Breast epithelium (tissue), 4 donors: ENCODE measurements around the gene KRTAP5-7. TPM values are rescaled to one million over a fixed set of nuclear protein-coding genes. Genes with fewer than 3 reads are reported as not detected.
"Not testable (repeated sequence)": the region's sequence is repeated elsewhere in the genome, so short reads cannot be mapped to it uniquely, and the experiment has no call there.

Experiments
- DNase-seq, 2 donors: peaks; one replicate each; pipeline ENCODE4 v3.0.0-alpha.2; 2019; ENCODE audit warnings: low spot score in 2 of 2
- H3K27ac ChIP-seq, 2 donors: fragments of 200-600 bp; sonication (generic) in 1 of 2; one replicate each; pipeline ENCODE4 v1.5.1; 2016 to 2019; ENCODE audit warnings: mild to moderate bottlenecking in 1 of 2
- H3K27me3 ChIP-seq, 2 donors: fragments of 200-600 bp; sonication (generic) in 1 of 2; one replicate each; pipeline versions ENCODE4 v1.5.1 to v1.6.0; 2017 to 2019; ENCODE audit warnings: control low read depth in 1 of 2, mild to moderate bottlenecking in 1 of 2
- H3K36me3 ChIP-seq: fragments of 200-600 bp; one replicate; pipeline ENCODE4 v1.5.1; 2019
- H3K4me1 ChIP-seq, 2 donors: fragments of 200-600 bp; sonication (generic); one replicate each; pipeline ENCODE4 v1.5.1; 2016 to 2019; ENCODE audit warnings: control low read depth in 1 of 2
- H3K4me3 ChIP-seq, 3 donors: fragments of 200-600 bp; sonication (generic); 1 replicate in 2 of 3; 2 replicates in 1 of 3; pipeline ENCODE4 v1.5.1; 2016 to 2019; ENCODE audit warnings: mild to moderate bottlenecking in 3 of 3, moderate library complexity in 2 of 3
- H3K9me3 ChIP-seq, 2 donors: fragments of 200-600 bp; sonication (generic) in 1 of 2; one replicate each; pipeline ENCODE4 v1.5.1; 2016 to 2019; ENCODE audit warnings: control low read depth in 1 of 2
- CTCF ChIP-seq, 3 donors: fragments of 450-650 bp; IDR thresholded peaks; one replicate each; pipeline ENCODE4 v1.5.1; 2016 to 2017; ENCODE audit warnings: antibody characterized with exemption in 3 of 3, mild to moderate bottlenecking in 3 of 3, moderate library complexity in 3 of 3
- POLR2A ChIP-seq: fragments of 450-650 bp; IDR thresholded peaks from one replicate; pipeline ENCODE4 v1.6.1; 2016; ENCODE audit warnings: antibody characterized with exemption, mild to moderate bottlenecking, moderate library complexity
- POLR2AphosphoS5 ChIP-seq, 3 donors: sonication (generic); formaldehyde crosslinking; IDR thresholded peaks; one replicate each; pipeline ENCODE4 v1.6.1; 2017; ENCODE audit warnings: antibody characterized with exemption in 3 of 3
- intact Hi-C: fragments of 100-400 bp; cut with DNase I; formaldehyde crosslinking; loops from one replicate; pipeline ENCODE4 v1.15.1; 2023; ENCODE audit warnings: low total_unique reads
- total RNA-seq, 3 donors: library from RNA; depleted of rRNA; stranded (reverse); fragments of >200 nt; gene quantifications; one replicate each; pipeline ENCODE4 v1.1.0, GENCODE V29; 2016

KRTAP5-7 gene
- total RNA-seq, 3 donors from 2014 or later: 0.16 TPM; not detected in 2

GRCh38 chr11:71527576-71528210 lies 626 bp downstream of the KRTAP5-7 start:
- DNase-seq: no peak
- no peaks in the 10 kb centered on the region for H3K4me1 ChIP-seq
- H3K9me3 ChIP-seq: peaks cover 7 to 13% of the 10 kb centered on the region in 2 donors
- intact Hi-C loops: no loop called here
- H3K27ac ChIP-seq: no peak overlapping the region
- H3K36me3 ChIP-seq: no peaks in the 10 kb centered on the region
- no peak overlapping the region for H3K4me3 ChIP-seq
- TF ChIP-seq POLR2A: no peak
- TF ChIP-seq CTCF (IDR thresholded peaks at IDR 0.05): no peak
- TF ChIP-seq POLR2AphosphoS5 (IDR thresholded peaks at IDR 0.05): no peak
- H3K27me3 ChIP-seq: no peaks in the 10 kb centered on the region

- intact Hi-C loops: no loop called here
- H3K27me3 ChIP-seq: no peaks in the 10 kb centered on the region
- H3K4me1 ChIP-seq: no peaks in the 10 kb centered on the region
- DNase-seq: no peak
- no peak overlapping the region for H3K27ac ChIP-seq
- no peaks in the 10 kb centered on the region for H3K36me3 ChIP-seq
- TF ChIP-seq POLR2AphosphoS5 (IDR thresholded peaks at IDR 0.05): no peak
- no peak for TF ChIP-seq CTCF (IDR thresholded peaks at IDR 0.05)
- no peak for TF ChIP-seq POLR2A
- H3K9me3 ChIP-seq: peaks cover 3% of the 10 kb centered on the region in 2 donors
- H3K4me3 ChIP-seq: no peak overlapping the region
These were observed 3.5 kb downstream of the KRTAP5-7 start for GRCh38 chr11:71530602-71531001.

- TF ChIP-seq CTCF (IDR thresholded peaks at IDR 0.05): no peak
- no peak for TF ChIP-seq POLR2A
- no peak for TF ChIP-seq POLR2AphosphoS5 (IDR thresholded peaks at IDR 0.05)
- intact Hi-C loops: no loop called here
- Histone ChIP-seq H3K4me1 (no peaks in the 10 kb centered on the region), H3K4me3 (no peak overlapping the region), H3K36me3 (no peaks in the 10 kb centered on the region), H3K27me3 (no peaks in the 10 kb centered on the region), H3K27ac (no peak overlapping the region), H3K9me3 (no peaks in the 10 kb centered on the region)
- DNase-seq: no peak
These were observed 5.1 kb downstream of the KRTAP5-7 start for GRCh38 chr11:71532036-71532610.

GRCh38 chr11:71534711-71535608 lies 7.9 kb downstream of the KRTAP5-7 start:
- H3K27me3 ChIP-seq, H3K4me1 ChIP-seq, H3K4me3 ChIP-seq, intact Hi-C loops, H3K36me3 ChIP-seq, H3K27ac ChIP-seq, H3K9me3 ChIP-seq, DNase-seq: not testable (repeated sequence)

GRCh38 chr11:71535825-71536224 lies 8.8 kb downstream of the KRTAP5-7 start:
- H3K27me3 ChIP-seq: no peaks in the 10 kb centered on the region
- DNase-seq: no peak
- no peak for TF ChIP-seq POLR2AphosphoS5 (IDR thresholded peaks at IDR 0.05)
- TF ChIP-seq POLR2A: no peak
- no peak for TF ChIP-seq CTCF (IDR thresholded peaks at IDR 0.05)
- no peak overlapping the region for H3K4me3 ChIP-seq
- H3K27ac ChIP-seq: no peak overlapping the region
- no peaks in the 10 kb centered on the region for H3K4me1 ChIP-seq
- intact Hi-C loops: no loop called here
- no peaks in the 10 kb centered on the region for H3K9me3 ChIP-seq
- H3K36me3 ChIP-seq: no peaks in the 10 kb centered on the region
